ENCODE results near the gene AMOT.

DNA sequence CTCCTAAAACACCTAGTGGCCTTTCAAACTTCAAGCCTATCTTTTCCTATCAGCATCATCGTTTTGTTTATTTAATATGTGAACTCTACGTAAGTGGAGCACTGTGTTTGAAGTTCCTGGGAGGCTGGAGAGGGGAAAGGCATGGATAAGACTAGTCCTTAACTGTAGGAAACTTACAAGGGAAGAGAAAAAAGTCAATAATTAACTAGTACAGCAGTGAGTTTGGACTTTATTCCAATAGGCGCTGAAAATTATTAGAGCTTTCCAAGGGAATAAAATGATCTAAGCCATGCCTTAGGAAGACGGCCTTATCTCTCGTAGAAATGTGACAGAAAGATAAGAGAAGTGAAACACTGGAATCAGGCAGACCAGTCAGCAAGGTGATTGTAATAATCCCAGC lies 55.3 kb downstream of the AMOT start:
- TF ChIP-seq, protein P1, sequence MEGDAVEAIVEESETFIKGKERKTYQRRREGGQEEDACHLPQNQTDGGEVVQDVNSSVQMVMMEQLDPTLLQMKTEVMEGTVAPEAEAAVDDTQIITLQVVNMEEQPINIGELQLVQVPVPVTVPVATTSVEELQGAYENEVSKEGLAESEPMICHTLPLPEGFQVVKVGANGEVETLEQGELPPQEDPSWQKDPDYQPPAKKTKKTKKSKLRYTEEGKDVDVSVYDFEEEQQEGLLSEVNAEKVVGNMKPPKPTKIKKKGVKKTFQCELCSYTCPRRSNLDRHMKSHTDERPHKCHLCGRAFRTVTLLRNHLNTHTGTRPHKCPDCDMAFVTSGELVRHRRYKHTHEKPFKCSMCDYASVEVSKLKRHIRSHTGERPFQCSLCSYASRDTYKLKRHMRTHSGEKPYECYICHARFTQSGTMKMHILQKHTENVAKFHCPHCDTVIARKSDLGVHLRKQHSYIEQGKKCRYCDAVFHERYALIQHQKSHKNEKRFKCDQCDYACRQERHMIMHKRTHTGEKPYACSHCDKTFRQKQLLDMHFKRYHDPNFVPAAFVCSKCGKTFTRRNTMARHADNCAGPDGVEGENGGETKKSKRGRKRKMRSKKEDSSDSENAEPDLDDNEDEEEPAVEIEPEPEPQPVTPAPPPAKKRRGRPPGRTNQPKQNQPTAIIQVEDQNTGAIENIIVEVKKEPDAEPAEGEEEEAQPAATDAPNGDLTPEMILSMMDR (IDR thresholded peaks at IDR 0.05; ENCODE audit: low read depth, low read length), result no peak
- TF ChIP-seq, protein P2, sequence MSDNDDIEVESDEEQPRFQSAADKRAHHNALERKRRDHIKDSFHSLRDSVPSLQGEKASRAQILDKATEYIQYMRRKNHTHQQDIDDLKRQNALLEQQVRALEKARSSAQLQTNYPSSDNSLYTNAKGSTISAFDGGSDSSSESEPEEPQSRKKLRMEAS (IDR thresholded peaks at IDR 0.05; ENCODE audit: low read depth, low read length), result no peak

Measured in NB4 (cell line).